GM21526 (cell line): Measurements from ENCODE around the gene HCST.
"Not testable (repeated sequence)": the region's sequence is repeated elsewhere in the genome, so short reads cannot be mapped to it uniquely, and the experiment has no call there.

Experiments
- ATAC-seq: cut with Tn5 transposase; IDR thresholded peaks from one replicate; pipeline ENCODE4 v1.9.1; 2021; ENCODE audit warnings: moderate library complexity; ENCODE audit not compliant: unreplicated experiment, low FRiP score

HCST gene

GRCh38 chr19:35901854-35902661, at the start of gene HCST:
TSS of gene HCST (plus strand) at chr19:35902529. CDS start at chr19:35902594, 65 bp downstream.
- no peak for ATAC-seq

GRCh38 chr19:35853038-35853756, 49.1 kb upstream of the HCST start:
- ATAC-seq: no peak

- ATAC-seq: no peak
Observed at GRCh38 chr19:35856546-35857149, 45.7 kb upstream of the HCST start, which contains the start of gene KIRREL2. TSS of gene KIRREL2 (plus strand) at chr19:35856911. CDS start at chr19:35857120, 209 bp downstream.

GRCh38 chr19:35858311-35858710, 44.0 kb upstream of the HCST start:
- ATAC-seq: no peak

- no peak for ATAC-seq
Observed at GRCh38 chr19:35859414-35859813, 42.9 kb upstream of the HCST start.

GRCh38 chr19:35860436-35860817, 41.9 kb upstream of the HCST start:
- ATAC-seq: no peak

GRCh38 chr19:35860818-35861639, 41.3 kb upstream of the HCST start:
- no peak for ATAC-seq

- ATAC-seq: no peak
Observed at GRCh38 chr19:35861640-35862160, 40.6 kb upstream of the HCST start.

GRCh38 chr19:35862528-35862927, 39.8 kb upstream of the HCST start:
- ATAC-seq: no peak

- no peak for ATAC-seq
Observed at GRCh38 chr19:35863018-35863417, 39.3 kb upstream of the HCST start.

- no peak for ATAC-seq
Observed at GRCh38 chr19:35868172-35868822, 34.0 kb upstream of the HCST start, which contains the start of gene APLP1. TSS of gene APLP1 (plus strand) at chr19:35868574. CDS start at chr19:35868637, 63 bp downstream.

- ATAC-seq: no peak
Observed at GRCh38 chr19:35868823-35869326, 33.5 kb upstream of the HCST start.

- no peak for ATAC-seq
Observed at GRCh38 chr19:35869327-35870123, 32.8 kb upstream of the HCST start.

GRCh38 chr19:35870124-35870736, 32.1 kb upstream of the HCST start:
- not testable (repeated sequence) for ATAC-seq

GRCh38 chr19:35870798-35871197, 31.5 kb upstream of the HCST start:
- no peak for ATAC-seq

GRCh38 chr19:35871611-35872010, 30.7 kb upstream of the HCST start:
- no peak for ATAC-seq

- no peak for ATAC-seq
Observed at GRCh38 chr19:35872180-35872579, 30.1 kb upstream of the HCST start.

GRCh38 chr19:35874392-35874930, 27.9 kb upstream of the HCST start:
- ATAC-seq: no peak
